ENCODE data around the gene CDH18. TPM values are rescaled to one million over a fixed set of nuclear protein-coding genes. Genes with fewer than 3 reads are reported as not detected.

Gene CDH18
- total and polyA plus RNA-seq, 5 donors from 2014 or later: not detected

DNA sequence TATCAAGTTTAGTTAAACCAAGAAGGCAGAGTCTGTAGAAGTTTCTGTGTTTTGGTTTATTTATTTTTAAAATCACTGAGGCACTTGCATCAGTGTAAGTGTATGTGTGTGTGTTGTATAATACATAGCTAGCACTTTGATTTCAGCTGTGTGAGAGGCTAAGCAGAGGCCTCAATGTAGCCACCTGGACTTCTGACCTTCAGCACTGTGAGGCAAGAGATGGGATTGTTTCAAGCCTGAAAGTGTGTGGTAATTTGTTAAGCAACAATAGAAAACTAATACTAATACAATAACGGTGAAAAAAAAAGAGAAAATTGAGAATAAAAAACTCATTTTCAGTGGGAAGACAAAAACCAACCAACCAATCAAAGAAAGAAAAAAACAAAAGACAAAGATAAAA is 327.3 kb downstream of the CDH18 start:
- Histone ChIP-seq H3K9me3 (ENCODE audit: control insufficient read depth in 2 of 2, low read length in 2 of 2) (no peaks in the 10 kb centered on the region), H3K36me3 (ENCODE audit: control insufficient read depth, insufficient read depth, low read length) (no peaks in the 10 kb centered on the region), H3K27me3 (ENCODE audit: control insufficient read depth, insufficient read depth, low read length) (no peaks in the 10 kb centered on the region), H3K4me1 (ENCODE audit: control insufficient read depth, insufficient read depth, low read length, poor library complexity, severe bottlenecking) (no peaks in the 10 kb centered on the region), H3K4me3 (ENCODE audit: low read depth, low read length) (no peak overlapping the region), H3K27ac (ENCODE audit: insufficient read depth, low read length, poor library complexity, severe bottlenecking) (no peak overlapping the region)
- Mint-ChIP-seq H3K4me1 (no peaks in the 10 kb centered on the region), H3K27me3 (no peaks in the 10 kb centered on the region), H3K36me3 (no peaks in the 10 kb centered on the region), H3K4me3 (no peak overlapping the region), H3K9me3 (peaks cover 2 to 10% (median 4%) of the 10 kb centered on the region in 7 donors), H3K27ac (no peak overlapping the region)
- DNase-seq (no peak), ATAC-seq (ENCODE audit: low read depth in 2 of 2) (no peak)

DNA sequence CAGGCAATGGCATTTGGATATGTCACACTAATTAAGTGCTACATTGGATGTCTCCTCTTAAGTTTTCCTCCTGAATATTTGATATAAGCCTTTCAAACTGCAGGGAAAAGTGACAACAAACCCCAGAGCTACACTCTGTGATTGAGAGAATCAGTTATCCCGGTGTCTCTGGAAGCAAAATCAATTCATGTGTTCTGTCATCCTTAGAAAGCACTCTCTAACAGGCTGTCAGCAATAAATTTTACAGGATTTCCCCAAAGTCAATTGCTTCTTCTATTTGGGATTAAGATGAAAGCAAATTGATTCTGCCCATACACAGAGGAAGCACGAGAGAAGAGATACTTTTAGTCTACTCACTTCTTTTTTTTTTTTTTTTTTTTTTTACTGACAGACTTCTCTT is 332.4 kb downstream of the CDH18 start:
- no peaks in the 10 kb centered on the region for H3K4me1 ChIP-seq (ENCODE audit: control insufficient read depth, insufficient read depth, low read length, poor library complexity, severe bottlenecking)
- H3K36me3 ChIP-seq (ENCODE audit: control insufficient read depth, insufficient read depth, low read length): no peaks in the 10 kb centered on the region
- H3K27me3 ChIP-seq (ENCODE audit: control insufficient read depth, insufficient read depth, low read length): no peaks in the 10 kb centered on the region
- no peak overlapping the region for H3K27ac ChIP-seq (ENCODE audit: insufficient read depth, low read length, poor library complexity, severe bottlenecking)
- H3K4me3 ChIP-seq (ENCODE audit: low read depth, low read length): no peak overlapping the region
- DNase-seq (no peak), ATAC-seq (ENCODE audit: low read depth in 2 of 2) (no peak)
- H3K9me3 Mint-ChIP-seq: peaks cover 2 to 12% (median 6%) of the 10 kb centered on the region in 7 donors
- H3K27me3 Mint-ChIP-seq: no peaks in the 10 kb centered on the region
- H3K36me3 Mint-ChIP-seq: no peaks in the 10 kb centered on the region
- H3K4me3 Mint-ChIP-seq: no peak overlapping the region
- H3K4me1 Mint-ChIP-seq: no peaks in the 10 kb centered on the region
- H3K27ac Mint-ChIP-seq: no peak overlapping the region
- H3K9me3 ChIP-seq (ENCODE audit: control insufficient read depth in 2 of 2, low read length in 2 of 2): peaks cover 3 to 7% of the 10 kb centered on the region in 2 experiments

DNA sequence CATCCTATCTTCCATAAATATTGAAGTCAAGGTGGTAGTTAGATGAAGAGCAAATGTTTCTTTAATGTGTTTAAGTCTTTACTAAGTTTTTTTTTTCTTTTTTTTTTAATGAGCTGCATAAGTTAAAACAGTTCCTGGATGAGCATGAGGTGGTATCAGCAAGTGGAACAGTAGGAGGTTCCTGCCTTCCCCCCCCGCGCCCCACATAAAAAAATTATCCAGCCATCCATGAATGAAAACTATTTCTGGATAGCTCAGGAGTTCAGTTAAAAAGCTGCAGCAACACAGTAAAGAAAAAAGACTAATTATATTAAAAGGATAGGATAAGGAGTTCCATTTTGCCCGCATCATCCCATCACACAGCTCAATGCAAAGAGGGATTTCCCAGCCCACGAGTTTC is 349.5 kb downstream of the CDH18 start:
- Mint-ChIP-seq H3K36me3 (no peaks in the 10 kb centered on the region), H3K27ac (no peak overlapping the region), H3K4me3 (no peak overlapping the region), H3K27me3 (no peaks in the 10 kb centered on the region), H3K9me3 (peaks cover 0 to 21% (median 5%) of the 10 kb centered on the region in 7 donors), H3K4me1 (no peaks in the 10 kb centered on the region)
- Histone ChIP-seq H3K36me3 (ENCODE audit: control insufficient read depth, insufficient read depth, low read length) (no peaks in the 10 kb centered on the region), H3K9me3 (ENCODE audit: control insufficient read depth in 2 of 2, low read length in 2 of 2) (peaks cover 2 to 14% of the 10 kb centered on the region in 2 experiments), H3K4me3 (ENCODE audit: low read depth, low read length) (no peak overlapping the region), H3K27me3 (ENCODE audit: control insufficient read depth, insufficient read depth, low read length) (no peaks in the 10 kb centered on the region), H3K4me1 (ENCODE audit: control insufficient read depth, insufficient read depth, low read length, poor library complexity, severe bottlenecking) (no peaks in the 10 kb centered on the region), H3K27ac (ENCODE audit: insufficient read depth, low read length, poor library complexity, severe bottlenecking) (no peak overlapping the region)
- DNase-seq (no peak), ATAC-seq (ENCODE audit: low read depth in 2 of 2) (no peak)

DNA sequence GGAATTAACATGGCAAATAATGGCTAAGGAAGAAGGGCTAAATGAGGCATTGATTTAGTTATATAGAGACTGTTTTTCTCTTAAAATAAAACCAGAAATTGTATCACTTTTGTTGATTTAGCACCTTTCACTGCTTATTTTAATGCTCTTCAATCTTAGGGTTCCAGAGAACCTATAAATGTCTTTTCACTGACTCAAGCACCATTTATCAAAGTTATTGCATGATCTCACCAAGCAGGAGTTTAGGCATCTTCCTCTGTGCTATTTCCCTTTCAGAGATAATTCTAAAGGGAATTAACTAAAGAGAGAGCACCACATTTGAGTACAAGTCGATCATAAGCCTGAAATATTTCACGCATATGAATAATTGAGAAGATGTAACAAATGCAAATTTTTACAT is 357.1 kb downstream of the CDH18 start:
- ATAC-seq (ENCODE audit: low read depth in 2 of 2) (no peak), DNase-seq (no peak)
- no peak overlapping the region for H3K4me3 ChIP-seq (ENCODE audit: low read depth, low read length)
- H3K27me3 ChIP-seq (ENCODE audit: control insufficient read depth, insufficient read depth, low read length): no peaks in the 10 kb centered on the region
- H3K36me3 ChIP-seq (ENCODE audit: control insufficient read depth, insufficient read depth, low read length): no peaks in the 10 kb centered on the region
- H3K9me3 ChIP-seq (ENCODE audit: control insufficient read depth in 2 of 2, low read length in 2 of 2): peaks cover 0 to 1% of the 10 kb centered on the region in 2 experiments
- no peaks in the 10 kb centered on the region for H3K4me1 ChIP-seq (ENCODE audit: control insufficient read depth, insufficient read depth, low read length, poor library complexity, severe bottlenecking)
- Mint-ChIP-seq H3K4me3 (no peak overlapping the region), H3K27me3 (no peaks in the 10 kb centered on the region), H3K27ac (no peak overlapping the region), H3K36me3 (no peaks in the 10 kb centered on the region), H3K4me1 (no peaks in the 10 kb centered on the region), H3K9me3 (peaks cover 1 to 28% (median 11%) of the 10 kb centered on the region in 7 donors)
- H3K27ac ChIP-seq (ENCODE audit: insufficient read depth, low read length, poor library complexity, severe bottlenecking): no peak overlapping the region

DNA sequence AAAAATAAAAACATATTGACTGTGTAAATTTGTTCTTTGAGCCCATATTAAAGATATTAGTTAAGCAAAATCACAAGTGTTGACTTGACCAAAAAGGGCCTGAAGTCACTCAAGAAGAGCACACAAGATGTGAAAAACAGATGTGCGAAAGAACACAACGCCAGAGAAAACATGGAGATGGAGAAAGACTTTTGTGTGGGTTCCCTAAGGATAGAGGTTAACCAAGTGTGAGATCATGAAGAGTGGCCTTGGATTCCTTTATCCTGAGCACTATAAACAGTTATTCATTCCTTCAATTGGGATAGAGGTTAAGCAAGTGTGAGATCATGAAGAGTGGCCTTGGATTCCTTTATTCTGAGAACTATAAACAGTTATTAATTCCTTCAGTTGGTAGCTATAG is 361.8 kb downstream of the CDH18 start:
- Mint-ChIP-seq H3K4me1 (no peaks in the 10 kb centered on the region), H3K4me3 (no peak overlapping the region), H3K36me3 (no peaks in the 10 kb centered on the region), H3K9me3 (peaks cover 3 to 37% (median 9%) of the 10 kb centered on the region in 7 donors), H3K27ac (no peak overlapping the region), H3K27me3 (no peaks in the 10 kb centered on the region)
- H3K4me3 ChIP-seq (ENCODE audit: low read depth, low read length): no peak overlapping the region
- no peaks in the 10 kb centered on the region for H3K27me3 ChIP-seq (ENCODE audit: control insufficient read depth, insufficient read depth, low read length)
- ATAC-seq (ENCODE audit: low read depth in 2 of 2): no peak
- H3K27ac ChIP-seq (ENCODE audit: insufficient read depth, low read length, poor library complexity, severe bottlenecking): no peak overlapping the region
- no peaks in the 10 kb centered on the region for H3K9me3 ChIP-seq (ENCODE audit: control insufficient read depth in 2 of 2, low read length in 2 of 2)
- no peaks in the 10 kb centered on the region for H3K4me1 ChIP-seq (ENCODE audit: control insufficient read depth, insufficient read depth, low read length, poor library complexity, severe bottlenecking)
- DNase-seq: no peak
- no peaks in the 10 kb centered on the region for H3K36me3 ChIP-seq (ENCODE audit: control insufficient read depth, insufficient read depth, low read length)

DNA sequence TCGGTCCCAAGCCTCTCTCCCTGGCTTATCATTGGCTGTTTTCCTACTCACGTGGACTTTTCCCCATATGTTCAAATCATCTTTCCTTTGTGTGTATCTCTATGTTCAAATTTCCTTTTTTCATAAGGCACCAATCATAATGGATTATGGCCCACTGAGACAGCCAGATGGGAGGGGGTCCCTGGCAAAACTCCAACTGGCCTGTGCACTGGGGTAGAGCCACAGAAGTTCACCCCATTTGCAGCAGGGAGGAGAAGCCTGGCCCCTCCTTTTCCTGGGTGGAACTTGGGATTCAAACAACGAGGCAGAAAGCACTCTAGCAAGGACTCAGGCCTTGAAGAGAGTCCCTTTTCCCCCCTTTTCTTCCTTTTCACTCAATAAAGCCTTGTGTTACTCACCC is 362.4 kb downstream of the CDH18 start:
- Histone ChIP-seq H3K36me3 (ENCODE audit: control insufficient read depth, insufficient read depth, low read length) (no peaks in the 10 kb centered on the region), H3K4me3 (ENCODE audit: low read depth, low read length) (no peak overlapping the region), H3K27ac (ENCODE audit: insufficient read depth, low read length, poor library complexity, severe bottlenecking) (no peak overlapping the region), H3K9me3 (ENCODE audit: control insufficient read depth in 2 of 2, low read length in 2 of 2) (no peaks in the 10 kb centered on the region), H3K4me1 (ENCODE audit: control insufficient read depth, insufficient read depth, low read length, poor library complexity, severe bottlenecking) (no peaks in the 10 kb centered on the region), H3K27me3 (ENCODE audit: control insufficient read depth, insufficient read depth, low read length) (no peaks in the 10 kb centered on the region)
- no peak overlapping the region for H3K4me3 Mint-ChIP-seq
- H3K27ac Mint-ChIP-seq: no peak overlapping the region
- no peak for ATAC-seq (ENCODE audit: low read depth in 2 of 2)
- H3K9me3 Mint-ChIP-seq: peaks cover 3 to 32% (median 9%) of the 10 kb centered on the region in 7 donors
- DNase-seq: no peak
- no peaks in the 10 kb centered on the region for H3K27me3 Mint-ChIP-seq
- no peaks in the 10 kb centered on the region for H3K36me3 Mint-ChIP-seq
- H3K4me1 Mint-ChIP-seq: no peaks in the 10 kb centered on the region

DNA sequence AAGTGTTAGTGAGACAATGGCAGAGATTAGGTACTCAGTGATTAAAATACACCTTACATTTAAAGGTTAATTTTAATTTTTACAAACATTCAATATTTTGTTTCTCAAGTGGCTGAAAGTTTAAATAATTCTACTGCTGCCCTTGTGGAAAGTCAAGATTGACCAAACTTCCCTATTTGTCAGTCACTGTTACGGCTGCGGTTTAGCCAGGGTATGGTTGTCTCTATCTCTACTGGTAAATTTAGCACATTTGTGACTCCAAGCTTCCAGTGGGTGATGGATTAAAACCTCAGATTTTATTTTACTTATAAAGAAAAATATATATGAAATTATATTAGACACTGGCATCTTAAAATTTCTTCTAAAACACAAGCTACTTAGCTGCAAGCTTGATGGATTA is 368.4 kb downstream of the CDH18 start:
- Histone ChIP-seq H3K9me3 (ENCODE audit: control insufficient read depth in 2 of 2, low read length in 2 of 2) (no peaks in the 10 kb centered on the region), H3K27ac (ENCODE audit: insufficient read depth, low read length, poor library complexity, severe bottlenecking) (no peak overlapping the region), H3K4me1 (ENCODE audit: control insufficient read depth, insufficient read depth, low read length, poor library complexity, severe bottlenecking) (no peaks in the 10 kb centered on the region), H3K36me3 (ENCODE audit: control insufficient read depth, insufficient read depth, low read length) (no peaks in the 10 kb centered on the region), H3K27me3 (ENCODE audit: control insufficient read depth, insufficient read depth, low read length) (no peaks in the 10 kb centered on the region), H3K4me3 (ENCODE audit: low read depth, low read length) (no peak overlapping the region)
- DNase-seq (no peak), ATAC-seq (ENCODE audit: low read depth in 2 of 2) (no peak)
- no peak overlapping the region for H3K27ac Mint-ChIP-seq
- H3K9me3 Mint-ChIP-seq: peaks cover 0 to 30% (median 6%) of the 10 kb centered on the region in 7 donors
- no peak overlapping the region for H3K4me3 Mint-ChIP-seq
- no peaks in the 10 kb centered on the region for H3K4me1 Mint-ChIP-seq
- no peaks in the 10 kb centered on the region for H3K27me3 Mint-ChIP-seq
- no peaks in the 10 kb centered on the region for H3K36me3 Mint-ChIP-seq

DNA sequence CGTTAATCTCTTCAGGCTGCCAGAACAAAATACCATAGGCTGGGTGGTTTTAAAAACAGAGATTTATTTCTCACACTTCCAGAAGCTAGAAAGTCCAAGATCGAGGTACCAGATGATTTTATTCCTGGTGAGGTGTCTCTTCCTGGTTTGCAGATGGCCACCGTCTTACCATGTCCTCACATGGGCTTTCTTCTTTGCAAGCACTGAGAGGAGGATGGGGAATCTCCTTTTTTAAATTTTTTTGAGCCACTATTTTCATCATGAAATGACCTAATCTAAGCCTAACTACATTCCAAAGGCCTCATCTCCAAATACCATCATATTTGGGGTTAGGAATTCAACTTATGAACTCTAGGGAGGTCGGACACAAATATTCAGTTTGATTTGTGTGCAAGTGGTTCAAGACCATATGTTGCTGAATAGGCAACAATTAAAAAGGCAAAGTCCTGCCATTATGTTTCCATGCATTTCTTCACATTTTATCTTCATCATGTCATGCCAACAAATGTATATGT is 371.2 kb downstream of the CDH18 start:
- Histone ChIP-seq H3K27ac (ENCODE audit: insufficient read depth, low read length, poor library complexity, severe bottlenecking) (no peak overlapping the region), H3K27me3 (ENCODE audit: control insufficient read depth, insufficient read depth, low read length) (no peaks in the 10 kb centered on the region), H3K4me1 (ENCODE audit: control insufficient read depth, insufficient read depth, low read length, poor library complexity, severe bottlenecking) (no peaks in the 10 kb centered on the region), H3K36me3 (ENCODE audit: control insufficient read depth, insufficient read depth, low read length) (no peaks in the 10 kb centered on the region), H3K9me3 (ENCODE audit: control insufficient read depth in 2 of 2, low read length in 2 of 2) (no peaks in the 10 kb centered on the region), H3K4me3 (ENCODE audit: low read depth, low read length) (no peak overlapping the region)
- Mint-ChIP-seq H3K4me3 (no peak overlapping the region), H3K27ac (no peak overlapping the region), H3K9me3 (peaks cover 0 to 27% (median 4%) of the 10 kb centered on the region in 7 donors), H3K36me3 (no peaks in the 10 kb centered on the region), H3K27me3 (no peaks in the 10 kb centered on the region), H3K4me1 (no peaks in the 10 kb centered on the region)
- DNase-seq: no peak
- no peak for ATAC-seq (ENCODE audit: low read depth in 2 of 2)
